Choroid plexus epithelial cell (primary cell): ENCODE results near the gene TRABD2B.
A peak's percentile ranks its signal among the peaks of the same experiment; 100 is the strongest.

Experiments used
- DNase-seq: peaks from one replicate; pipeline ENCODE4 v3.0.0-alpha.2; 2010; ENCODE audit warnings: low read depth
- H3K4me3 ChIP-seq: 2 replicates; pipeline ENCODE4 v1.5.1; 2011; ENCODE audit warnings: low read depth, mild to moderate bottlenecking, control low read depth, low read length, moderate library complexity
- TF ChIP-seq, protein P1 (sequence below): conservative IDR thresholded peaks from 2 replicates; pipeline ENCODE4 v1.5.1; 2011; ENCODE audit warnings: low read depth, mild to moderate bottlenecking, control low read depth, inconsistent platforms, low read length, moderate library complexity

The TRABD2B gene

DNA sequence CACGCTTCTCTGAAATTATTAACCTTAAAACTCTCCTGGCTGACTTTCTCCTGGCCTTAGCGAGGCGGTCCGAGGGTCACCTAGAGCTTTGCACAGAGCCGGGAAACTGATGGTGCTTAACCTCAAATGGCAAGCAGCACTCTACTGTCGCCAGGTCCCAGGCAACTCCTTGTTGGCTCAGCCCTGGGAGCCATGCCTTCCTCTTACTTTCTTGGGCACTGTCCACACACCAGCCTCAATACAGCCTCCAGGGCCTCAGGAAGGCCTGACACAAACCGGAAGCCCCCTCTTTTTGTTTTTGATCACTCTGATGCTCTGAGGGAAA, 3.8 kb downstream of the TRABD2B start:
- DNase-seq: no peak
- H3K4me3 ChIP-seq: no peak overlapping the region
- TF ChIP-seq, protein P1, sequence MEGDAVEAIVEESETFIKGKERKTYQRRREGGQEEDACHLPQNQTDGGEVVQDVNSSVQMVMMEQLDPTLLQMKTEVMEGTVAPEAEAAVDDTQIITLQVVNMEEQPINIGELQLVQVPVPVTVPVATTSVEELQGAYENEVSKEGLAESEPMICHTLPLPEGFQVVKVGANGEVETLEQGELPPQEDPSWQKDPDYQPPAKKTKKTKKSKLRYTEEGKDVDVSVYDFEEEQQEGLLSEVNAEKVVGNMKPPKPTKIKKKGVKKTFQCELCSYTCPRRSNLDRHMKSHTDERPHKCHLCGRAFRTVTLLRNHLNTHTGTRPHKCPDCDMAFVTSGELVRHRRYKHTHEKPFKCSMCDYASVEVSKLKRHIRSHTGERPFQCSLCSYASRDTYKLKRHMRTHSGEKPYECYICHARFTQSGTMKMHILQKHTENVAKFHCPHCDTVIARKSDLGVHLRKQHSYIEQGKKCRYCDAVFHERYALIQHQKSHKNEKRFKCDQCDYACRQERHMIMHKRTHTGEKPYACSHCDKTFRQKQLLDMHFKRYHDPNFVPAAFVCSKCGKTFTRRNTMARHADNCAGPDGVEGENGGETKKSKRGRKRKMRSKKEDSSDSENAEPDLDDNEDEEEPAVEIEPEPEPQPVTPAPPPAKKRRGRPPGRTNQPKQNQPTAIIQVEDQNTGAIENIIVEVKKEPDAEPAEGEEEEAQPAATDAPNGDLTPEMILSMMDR: no peak

DNA sequence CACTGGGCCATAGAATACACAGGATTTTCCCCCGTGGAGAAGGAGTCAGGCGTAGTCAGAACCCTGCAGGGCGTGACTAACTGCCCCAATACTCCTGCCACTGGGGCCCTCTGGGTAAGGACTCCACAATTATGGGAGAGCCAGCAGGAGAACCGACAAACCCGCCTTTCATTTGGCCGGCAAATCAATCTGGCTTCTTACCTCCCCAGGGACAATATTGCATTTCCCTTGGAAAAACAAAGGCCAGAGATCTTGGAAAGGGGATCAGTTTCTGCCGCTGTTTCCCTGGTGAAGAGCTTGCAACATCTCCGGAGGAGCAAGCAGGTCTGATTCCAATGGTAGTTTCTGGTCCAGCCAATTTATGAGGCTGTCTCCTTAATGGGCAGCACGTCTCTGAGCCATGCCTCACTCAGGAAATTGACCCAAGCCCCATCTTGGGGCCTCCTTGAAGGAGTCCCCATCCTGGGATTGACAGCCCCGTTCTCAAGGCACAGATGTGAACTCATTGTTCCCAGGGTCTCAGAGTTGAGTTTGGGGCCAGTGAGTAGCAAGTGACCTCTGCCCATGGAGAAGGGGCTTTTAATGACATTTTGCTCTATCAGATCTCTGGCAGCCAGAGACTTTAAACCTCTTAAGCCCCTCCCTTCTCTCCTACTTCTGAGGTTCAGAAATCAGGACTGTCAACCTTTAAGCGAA, 4.3 kb downstream of the TRABD2B start:
- TF ChIP-seq, protein P1: no peak
- DNase-seq: peak; percentile 63
- no peak overlapping the region for H3K4me3 ChIP-seq

DNA sequence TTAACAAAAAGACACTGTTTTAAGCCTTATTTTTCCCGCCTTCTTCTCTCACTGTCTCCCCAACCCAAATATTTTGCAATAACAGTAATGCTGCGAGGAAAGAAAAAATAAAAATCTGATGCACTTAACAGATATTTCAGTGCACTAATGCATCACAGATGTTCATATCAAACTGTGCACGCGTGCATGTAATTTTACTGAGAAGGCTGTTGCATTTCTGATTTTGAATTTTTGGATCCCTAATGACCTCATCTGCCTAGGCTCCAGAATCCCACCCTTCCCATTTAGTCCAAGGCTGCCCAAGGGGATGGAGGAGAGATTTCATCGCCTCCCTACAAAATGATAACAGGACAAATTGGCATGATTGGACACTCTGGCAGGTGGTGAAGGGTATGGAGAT, 5.5 kb downstream of the TRABD2B start:
- TF ChIP-seq, protein P1: no peak
- DNase-seq: no peak

DNA sequence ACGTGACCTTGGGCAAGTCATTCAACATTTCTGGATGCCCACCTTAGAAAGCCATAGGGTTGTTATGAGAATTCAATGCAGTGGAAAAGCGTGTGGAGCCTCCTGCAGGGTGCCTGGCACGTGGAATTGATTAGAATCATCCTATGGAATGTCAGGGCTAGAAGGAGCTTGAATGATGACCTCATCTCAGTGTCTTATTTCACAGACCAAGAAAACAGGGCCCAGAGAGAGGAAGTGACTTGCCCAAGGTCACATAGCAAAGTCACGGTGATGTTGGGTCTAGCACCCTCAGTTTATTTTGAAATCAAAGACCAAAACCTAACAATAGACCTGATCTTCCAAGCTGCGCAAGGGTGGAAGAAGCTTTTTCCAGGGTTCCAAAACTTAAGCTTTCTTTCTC, 6.0 kb downstream of the TRABD2B start:
- peak; percentile 85 for DNase-seq
- TF ChIP-seq, protein P1: peak; percentile 27
- no peak overlapping the region for H3K4me3 ChIP-seq

More for the DNA sequence above, 5.5 kb downstream of the TRABD2B start:
- H3K4me3 ChIP-seq: no peak overlapping the region

DNA sequence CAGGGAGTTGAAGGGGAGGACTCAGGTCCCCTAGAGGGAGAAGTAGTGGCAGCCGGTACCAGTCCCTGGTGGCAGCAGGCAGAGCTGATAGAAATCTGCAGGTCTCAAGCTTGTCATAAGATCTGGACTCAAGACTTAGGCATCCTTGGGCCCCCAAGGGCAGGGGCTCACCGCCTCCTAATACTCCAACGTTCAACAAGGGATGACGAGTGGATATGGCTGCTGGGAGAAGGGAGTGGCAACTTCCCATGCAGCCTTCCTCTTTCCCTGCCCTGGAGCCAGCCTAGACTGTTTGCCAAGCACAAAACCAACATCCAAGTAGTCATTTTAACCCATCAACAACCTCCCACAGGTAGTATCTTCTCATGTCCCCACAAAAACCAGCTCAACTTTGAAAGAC, 6.9 kb downstream of the TRABD2B start:
- H3K4me3 ChIP-seq: no peak overlapping the region
- DNase-seq: no peak
- TF ChIP-seq, protein P1: no peak

DNA sequence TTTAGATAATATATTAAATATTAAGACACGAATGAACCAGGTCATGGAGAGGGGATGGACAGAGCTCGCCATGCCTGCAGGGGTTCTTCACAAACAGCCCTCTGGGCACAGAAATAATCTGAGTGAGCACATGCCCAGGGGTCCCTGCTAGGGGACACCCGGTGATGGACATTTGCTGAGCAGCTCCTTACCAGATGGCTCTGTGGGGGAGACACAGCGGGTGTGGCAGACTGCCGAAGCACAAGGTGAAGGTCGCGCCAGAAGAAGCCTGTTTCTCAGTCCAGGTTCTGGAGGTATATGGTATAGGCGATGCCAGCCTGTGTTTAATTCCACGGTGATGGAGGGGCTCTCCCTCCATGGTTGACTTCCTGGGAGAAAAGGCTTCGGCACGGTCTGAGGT, 9.6 kb downstream of the TRABD2B start:
- TF ChIP-seq, protein P1: no peak
- no peak overlapping the region for H3K4me3 ChIP-seq
- no peak for DNase-seq

DNA sequence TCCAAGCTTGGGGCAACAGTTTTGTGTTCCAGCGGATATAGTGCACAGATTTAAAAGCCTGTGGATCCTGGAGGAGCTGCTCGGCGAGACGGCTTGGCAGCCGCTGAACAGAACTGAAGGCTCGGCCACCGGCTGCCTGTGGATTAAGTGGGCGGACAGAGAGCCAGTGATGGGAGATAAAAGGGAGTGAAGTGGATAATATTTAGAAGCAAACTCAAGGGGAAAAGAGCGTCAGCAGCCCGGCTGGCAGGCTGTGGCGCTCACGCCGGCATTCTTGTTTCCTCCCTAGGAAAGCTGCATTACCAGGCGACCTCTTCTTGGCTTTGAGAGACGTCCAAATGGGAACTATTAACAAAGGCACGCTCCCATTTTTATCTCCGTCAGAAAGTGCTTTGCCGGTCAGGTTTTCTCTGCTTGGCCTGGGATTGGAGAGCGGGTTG, 10.4 kb downstream of the TRABD2B start:
- H3K4me3 ChIP-seq: peak overlapping the region; percentile 19
- TF ChIP-seq, protein P1: no peak
- DNase-seq: peak; percentile 27
